ENCODE measurements around the gene GPATCH2. TPM values are rescaled to one million over a fixed set of nuclear protein-coding genes. Genes with fewer than 3 reads are reported as not detected.

The GPATCH2 gene
- total and polyA plus RNA-seq, 4 donors: 13.4 to 35.3 (median 18.4) TPM

DNA sequence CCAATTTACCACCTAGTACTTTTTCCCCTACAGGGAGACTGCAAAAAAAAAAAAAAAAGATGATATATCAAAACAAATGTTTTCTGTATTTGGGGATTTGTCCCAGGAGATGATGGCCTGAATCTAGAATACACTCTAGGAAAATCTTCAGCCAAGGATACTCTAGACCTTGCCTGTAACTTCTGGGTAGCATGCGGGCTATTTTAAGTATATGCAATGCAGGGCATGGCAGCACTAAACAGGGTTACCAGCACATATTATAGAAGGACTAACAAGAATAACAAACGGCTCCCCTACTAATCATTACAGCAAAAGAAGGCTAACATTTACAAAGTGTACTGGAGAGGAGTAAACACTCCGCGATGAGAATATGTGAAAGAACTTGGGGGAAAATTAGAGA, 109.6 kb downstream of the GPATCH2 start:
- no peak overlapping the region for H3K4me3 ChIP-seq (ENCODE audit: low read depth, low read length)
- no peaks in the 10 kb centered on the region for H3K9me3 ChIP-seq (ENCODE audit: control insufficient read depth, insufficient read depth, low read length)
- H3K27ac ChIP-seq (ENCODE audit: low read depth, low read length): no peak overlapping the region
- H3K4me1 ChIP-seq (ENCODE audit: control insufficient read depth, insufficient read depth, low read length): no peaks in the 10 kb centered on the region
- no peaks in the 10 kb centered on the region for H3K36me3 ChIP-seq (ENCODE audit: control insufficient read depth, insufficient read depth, low read length)
- WGBS (ENCODE audit: insufficient coverage): no CpG with 5 or more reads among the region's 4 CpGs
- H3K27me3 ChIP-seq (ENCODE audit: control insufficient read depth, insufficient read depth, low read length): no peaks in the 10 kb centered on the region
- DNase-seq (ENCODE audit: low read depth in 4 of 6, low spot score in 6 of 6): no peak

GRCh38 chr1:217506878-217507277, 124.0 kb downstream of the GPATCH2 start:
- H3K36me3 ChIP-seq (ENCODE audit: control insufficient read depth, insufficient read depth, low read length): no peaks in the 10 kb centered on the region
- H3K4me3 ChIP-seq (ENCODE audit: low read depth, low read length): no peak overlapping the region
- no peaks in the 10 kb centered on the region for H3K9me3 ChIP-seq (ENCODE audit: control insufficient read depth, insufficient read depth, low read length)
- no peak for DNase-seq (ENCODE audit: low read depth in 4 of 6, low spot score in 6 of 6)
- no CpG with 5 or more reads among the region's 2 CpGs for WGBS (ENCODE audit: insufficient coverage)
- no peak overlapping the region for H3K27ac ChIP-seq (ENCODE audit: low read depth, low read length)
- no peaks in the 10 kb centered on the region for H3K27me3 ChIP-seq (ENCODE audit: control insufficient read depth, insufficient read depth, low read length)
- no peaks in the 10 kb centered on the region for H3K4me1 ChIP-seq (ENCODE audit: control insufficient read depth, insufficient read depth, low read length)

- Histone ChIP-seq H3K27ac (ENCODE audit: low read depth, low read length) (no peak overlapping the region), H3K4me1 (ENCODE audit: control insufficient read depth, insufficient read depth, low read length) (no peaks in the 10 kb centered on the region), H3K4me3 (ENCODE audit: low read depth, low read length) (no peak overlapping the region), H3K36me3 (ENCODE audit: control insufficient read depth, insufficient read depth, low read length) (no peaks in the 10 kb centered on the region), H3K27me3 (ENCODE audit: control insufficient read depth, insufficient read depth, low read length) (no peaks in the 10 kb centered on the region), H3K9me3 (ENCODE audit: control insufficient read depth, insufficient read depth, low read length) (no peaks in the 10 kb centered on the region)
- no peak for DNase-seq (ENCODE audit: low read depth in 4 of 6, low spot score in 6 of 6)
- WGBS (ENCODE audit: insufficient coverage): no CpG with 5 or more reads among the region's 5 CpGs
Measured at GRCh38 chr1:217498209-217498608, 132.7 kb downstream of the GPATCH2 start.

DNA sequence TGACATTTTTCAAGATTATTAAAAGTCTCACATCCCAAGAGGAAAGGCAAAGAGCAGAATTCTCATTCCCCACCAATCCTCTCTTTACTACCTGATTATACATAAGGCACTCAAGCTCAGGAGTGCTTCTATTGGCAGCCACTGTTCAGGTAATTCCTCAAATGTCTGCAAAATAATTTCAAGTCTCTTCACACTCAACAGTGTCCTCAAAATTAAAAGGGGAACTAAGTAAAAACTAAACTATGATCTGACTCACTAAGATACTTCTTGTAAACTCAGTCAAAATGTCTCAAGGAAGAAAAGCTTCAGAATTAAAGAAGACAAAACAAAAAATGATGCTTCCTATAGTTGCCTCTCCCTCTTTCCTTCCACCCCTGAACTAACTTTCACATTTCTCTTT, 135.6 kb downstream of the GPATCH2 start:
- Histone ChIP-seq H3K4me3 (ENCODE audit: low read depth, low read length) (no peak overlapping the region), H3K9me3 (ENCODE audit: control insufficient read depth, insufficient read depth, low read length) (no peaks in the 10 kb centered on the region), H3K27me3 (ENCODE audit: control insufficient read depth, insufficient read depth, low read length) (no peaks in the 10 kb centered on the region), H3K36me3 (ENCODE audit: control insufficient read depth, insufficient read depth, low read length) (no peaks in the 10 kb centered on the region), H3K4me1 (ENCODE audit: control insufficient read depth, insufficient read depth, low read length) (no peaks in the 10 kb centered on the region), H3K27ac (ENCODE audit: low read depth, low read length) (no peak overlapping the region)
- DNase-seq (ENCODE audit: low read depth in 4 of 6, low spot score in 6 of 6): no peak

GRCh38 chr1:217494767-217495166, 136.1 kb downstream of the GPATCH2 start:
- DNase-seq (ENCODE audit: low read depth in 4 of 6, low spot score in 6 of 6): no peak
- no peaks in the 10 kb centered on the region for H3K4me1 ChIP-seq (ENCODE audit: control insufficient read depth, insufficient read depth, low read length)
- no peak overlapping the region for H3K4me3 ChIP-seq (ENCODE audit: low read depth, low read length)
- no CpG with 5 or more reads among the region's 2 CpGs for WGBS (ENCODE audit: insufficient coverage)
- no peak overlapping the region for H3K27ac ChIP-seq (ENCODE audit: low read depth, low read length)
- no peaks in the 10 kb centered on the region for H3K9me3 ChIP-seq (ENCODE audit: control insufficient read depth, insufficient read depth, low read length)
- H3K27me3 ChIP-seq (ENCODE audit: control insufficient read depth, insufficient read depth, low read length): no peaks in the 10 kb centered on the region
- no peaks in the 10 kb centered on the region for H3K36me3 ChIP-seq (ENCODE audit: control insufficient read depth, insufficient read depth, low read length)

- no CpG with 5 or more reads among the region's 1 CpG for WGBS (ENCODE audit: insufficient coverage)
- Histone ChIP-seq H3K27ac (ENCODE audit: low read depth, low read length) (no peak overlapping the region), H3K4me3 (ENCODE audit: low read depth, low read length) (no peak overlapping the region), H3K9me3 (ENCODE audit: control insufficient read depth, insufficient read depth, low read length) (no peaks in the 10 kb centered on the region), H3K4me1 (ENCODE audit: control insufficient read depth, insufficient read depth, low read length) (no peaks in the 10 kb centered on the region), H3K36me3 (ENCODE audit: control insufficient read depth, insufficient read depth, low read length) (no peaks in the 10 kb centered on the region), H3K27me3 (ENCODE audit: control insufficient read depth, insufficient read depth, low read length) (no peaks in the 10 kb centered on the region)
- no peak for DNase-seq (ENCODE audit: low read depth in 4 of 6, low spot score in 6 of 6)
Measured at GRCh38 chr1:217493290-217493689, 137.6 kb downstream of the GPATCH2 start.

DNA sequence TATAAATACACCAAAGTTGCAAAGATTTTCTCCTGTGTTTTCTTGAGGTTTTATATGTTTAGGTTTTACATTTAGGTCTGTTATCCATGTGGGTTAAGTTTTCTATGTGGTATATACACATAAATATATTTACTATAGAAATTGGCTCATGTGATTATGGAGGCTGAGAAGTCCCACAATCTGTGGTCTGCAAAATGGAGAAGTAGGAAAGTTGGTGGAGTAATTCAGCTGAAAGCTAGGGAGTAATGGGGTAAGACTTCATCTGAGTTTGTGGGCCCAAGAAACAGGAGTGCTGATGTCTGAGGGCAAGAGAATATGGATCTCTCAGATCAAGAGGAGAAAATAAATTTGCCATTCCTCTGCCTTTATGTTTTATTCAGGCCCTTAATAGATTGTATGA, 146.0 kb downstream of the GPATCH2 start:
- Histone ChIP-seq H3K9me3 (ENCODE audit: control insufficient read depth, insufficient read depth, low read length) (no peaks in the 10 kb centered on the region), H3K36me3 (ENCODE audit: control insufficient read depth, insufficient read depth, low read length) (peaks cover 4% of the 10 kb centered on the region), H3K4me1 (ENCODE audit: control insufficient read depth, insufficient read depth, low read length) (no peaks in the 10 kb centered on the region), H3K27me3 (ENCODE audit: control insufficient read depth, insufficient read depth, low read length) (no peaks in the 10 kb centered on the region), H3K4me3 (ENCODE audit: low read depth, low read length) (no peak overlapping the region), H3K27ac (ENCODE audit: low read depth, low read length) (no peak overlapping the region)
- no peak for DNase-seq (ENCODE audit: low read depth in 4 of 6, low spot score in 6 of 6)

DNA sequence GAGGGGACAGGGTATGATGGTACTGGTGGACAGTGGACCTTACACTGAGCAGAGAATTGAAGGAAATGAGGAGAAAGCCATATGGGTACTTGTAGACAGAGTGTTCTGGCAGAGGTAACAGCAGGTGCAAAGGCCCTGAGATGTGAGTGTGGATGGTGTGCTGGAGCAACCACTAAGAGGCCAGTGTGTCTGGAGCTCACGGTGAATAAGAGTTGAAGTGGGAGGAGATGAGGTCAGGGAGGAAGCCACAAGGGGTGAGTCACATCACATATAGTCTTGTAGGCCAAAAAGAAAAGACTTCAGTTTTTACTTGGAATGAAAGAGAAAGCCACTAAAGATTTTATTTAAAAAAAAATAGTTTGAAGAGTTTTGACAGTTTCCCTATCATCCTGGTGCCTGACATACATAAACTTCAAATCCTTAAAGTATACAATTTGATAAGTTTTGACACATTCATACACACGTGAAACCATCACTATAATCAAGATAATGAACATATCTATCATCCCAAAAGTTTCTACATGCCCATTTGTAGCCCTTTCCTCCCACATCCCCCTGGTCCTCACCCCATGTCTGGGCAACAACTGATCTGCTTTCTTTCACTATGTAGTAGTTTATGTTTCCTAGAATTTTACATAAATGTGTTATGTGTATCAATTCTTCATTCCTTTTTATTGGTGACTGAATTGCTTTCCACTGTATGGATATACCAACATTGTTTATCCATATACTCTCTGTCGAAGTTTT, 148.4 kb downstream of the GPATCH2 start:
- Histone ChIP-seq H3K4me3 (ENCODE audit: low read depth, low read length) (no peak overlapping the region), H3K27me3 (ENCODE audit: control insufficient read depth, insufficient read depth, low read length) (no peaks in the 10 kb centered on the region), H3K27ac (ENCODE audit: low read depth, low read length) (no peak overlapping the region), H3K9me3 (ENCODE audit: control insufficient read depth, insufficient read depth, low read length) (no peaks in the 10 kb centered on the region), H3K36me3 (ENCODE audit: control insufficient read depth, insufficient read depth, low read length) (peaks cover 2% of the 10 kb centered on the region), H3K4me1 (ENCODE audit: control insufficient read depth, insufficient read depth, low read length) (no peaks in the 10 kb centered on the region)
- 100% methylated on average over 2 of the region's 3 CpGs for WGBS (ENCODE audit: insufficient coverage)
- DNase-seq (ENCODE audit: low read depth in 4 of 6, low spot score in 6 of 6): no peak

DNA sequence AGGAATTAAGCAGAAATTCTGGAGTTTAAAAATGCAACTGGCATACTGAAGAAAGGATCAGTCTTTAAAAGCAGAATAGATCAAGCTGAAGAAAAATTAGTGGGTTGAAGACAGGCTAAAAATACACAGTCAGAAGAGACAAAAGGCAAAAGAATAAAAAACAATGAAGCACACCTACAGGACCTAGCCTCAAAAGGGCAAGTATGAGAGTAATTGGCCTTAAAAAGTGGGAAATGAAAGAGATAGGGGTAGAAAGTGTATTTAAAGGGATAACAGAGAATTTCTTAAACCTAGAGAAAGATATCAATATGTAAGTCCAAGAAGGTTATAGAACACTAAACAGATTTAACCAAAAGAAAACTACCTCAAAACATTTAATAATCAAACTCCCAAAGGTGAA, 152.4 kb downstream of the GPATCH2 start:
- H3K9me3 ChIP-seq (ENCODE audit: control insufficient read depth, insufficient read depth, low read length): no peaks in the 10 kb centered on the region
- H3K27me3 ChIP-seq (ENCODE audit: control insufficient read depth, insufficient read depth, low read length): no peaks in the 10 kb centered on the region
- no peak overlapping the region for H3K27ac ChIP-seq (ENCODE audit: low read depth, low read length)
- no peak overlapping the region for H3K4me3 ChIP-seq (ENCODE audit: low read depth, low read length)
- no peaks in the 10 kb centered on the region for H3K36me3 ChIP-seq (ENCODE audit: control insufficient read depth, insufficient read depth, low read length)
- no peak for DNase-seq (ENCODE audit: low read depth in 4 of 6, low spot score in 6 of 6)
- no peaks in the 10 kb centered on the region for H3K4me1 ChIP-seq (ENCODE audit: control insufficient read depth, insufficient read depth, low read length)

DNA sequence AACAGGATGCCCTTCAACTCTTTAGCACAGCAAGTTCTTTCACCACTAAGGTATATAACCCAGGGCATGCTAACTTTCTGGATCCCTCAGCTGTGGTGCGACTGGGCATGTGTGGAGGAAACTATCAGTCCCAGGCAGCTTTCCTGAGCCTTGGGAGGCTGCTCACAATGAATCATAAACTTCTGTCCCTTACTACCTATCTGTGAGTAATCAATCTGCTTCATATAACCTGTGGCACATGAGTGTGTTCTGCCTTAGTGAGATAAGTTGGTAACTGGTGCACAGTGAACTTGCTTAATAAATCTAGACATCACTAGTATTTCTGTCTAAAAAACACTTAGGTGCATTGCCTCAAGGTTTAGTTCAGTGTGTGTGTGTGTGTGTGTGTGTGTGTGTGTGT, 158.0 kb downstream of the GPATCH2 start:
- H3K4me3 ChIP-seq (ENCODE audit: low read depth, low read length): no peak overlapping the region
- DNase-seq (ENCODE audit: low read depth in 4 of 6, low spot score in 6 of 6): no peak
- H3K9me3 ChIP-seq (ENCODE audit: control insufficient read depth, insufficient read depth, low read length): no peaks in the 10 kb centered on the region
- no peaks in the 10 kb centered on the region for H3K4me1 ChIP-seq (ENCODE audit: control insufficient read depth, insufficient read depth, low read length)
- H3K36me3 ChIP-seq (ENCODE audit: control insufficient read depth, insufficient read depth, low read length): no peaks in the 10 kb centered on the region
- no CpG with 5 or more reads among the region's 1 CpG for WGBS (ENCODE audit: insufficient coverage)
- H3K27ac ChIP-seq (ENCODE audit: low read depth, low read length): no peak overlapping the region
- no peaks in the 10 kb centered on the region for H3K27me3 ChIP-seq (ENCODE audit: control insufficient read depth, insufficient read depth, low read length)
